Gastroesophageal sphincter (tissue), 4 donors: ENCODE results near the gene EXD3. TPM values are rescaled to one million over a fixed set of nuclear protein-coding genes. Genes with fewer than 3 reads are reported as not detected.
"Not testable (repeated sequence)": the region's sequence is repeated elsewhere in the genome, so short reads cannot be mapped to it uniquely, and the experiment has no call there.

ENCODE experiments used
- ATAC-seq: fragments of 150-250 bp; one replicate; pipeline ENCODE4 v1.9.1; 2016; ENCODE audit warnings: mild to moderate bottlenecking, moderate library complexity
- H3K27ac ChIP-seq, 4 donors: fragments of 200-600 bp; sonication (generic) in 3 of 4; 1 replicate in 3 of 4; 2 replicates in 1 of 4; pipeline ENCODE4 v1.5.1; 2016 to 2019
- H3K27me3 ChIP-seq: fragments of 200-600 bp; sonication (generic); one replicate; pipeline ENCODE4 v1.5.1; 2019
- H3K36me3 ChIP-seq, 2 donors: fragments of 200-600 bp; sonication (generic); one replicate each; pipeline ENCODE4 v1.5.1; 2019; ENCODE audit warnings: control low read depth in 1 of 2
- H3K4me1 ChIP-seq, 3 donors: fragments of 200-600 bp; sonication (generic); 1 replicate in 2 of 3; 2 replicates in 1 of 3; pipeline ENCODE4 v1.5.1; 2016 to 2019; ENCODE audit warnings: control low read depth in 2 of 3
- H3K4me3 ChIP-seq, 2 donors: fragments of 200-600 bp; sonication (generic); one replicate each; pipeline ENCODE4 v1.5.1; 2019; ENCODE audit warnings: mild to moderate bottlenecking in 1 of 2, moderate library complexity in 1 of 2
- H3K9me3 ChIP-seq, 3 donors: fragments of 200-600 bp; sonication (generic); one replicate each; pipeline ENCODE4 v1.5.1; 2017 to 2019; ENCODE audit warnings: control low read depth in 2 of 3
- CTCF ChIP-seq, 4 experiments: fragments of 200-600 bp in 2 of 4; fragments of 450-650 bp in 2 of 4; sonication (generic) in 1 of 4; IDR thresholded peaks; one replicate each; pipeline ENCODE4 v1.5.1; 2017 to 2019; ENCODE audit warnings: antibody characterized with exemption in 4 of 4, mild to moderate bottlenecking in 2 of 4, moderate library complexity in 2 of 4
- EP300 ChIP-seq: sonication (generic); formaldehyde crosslinking; IDR thresholded peaks from one replicate; pipeline ENCODE4 v1.6.1; 2017; ENCODE audit warnings: antibody characterized with exemption, mild to moderate bottlenecking
- POLR2A ChIP-seq, 2 donors: fragments of 450-650 bp; IDR thresholded peaks; one replicate each; pipeline ENCODE4 v1.6.1; 2017; ENCODE audit warnings: antibody characterized with exemption in 2 of 2, mild to moderate bottlenecking in 2 of 2, moderate library complexity in 1 of 2
- POLR2AphosphoS5 ChIP-seq: sonication (generic); formaldehyde crosslinking; IDR thresholded peaks from one replicate; pipeline ENCODE4 v1.6.1; 2017; ENCODE audit warnings: antibody characterized with exemption
- WGBS, 2 donors: methylation state at CpG; one replicate each; pipeline ENCODE4 v1.1.5; 2018; ENCODE audit warnings: low coverage in 1 of 2; 5-methylcytosine and 5-hydroxymethylcytosine counted together
- total RNA-seq, 4 donors: library from RNA; depleted of rRNA; stranded (reverse); fragments of >200 nt; gene quantifications; one replicate each; pipeline ENCODE4 v1.1.0, GENCODE V29; 2016

EXD3 gene
- total RNA-seq, 4 donors from 2014 or later = 3.7 to 29.7 (median 10.9) TPM

GRCh38 chr9:137265496-137266161 is 157.3 kb downstream of the EXD3 start:
- TF ChIP-seq POLR2A (IDR thresholded peaks at IDR 0.05) (no peak), POLR2AphosphoS5 (no peak), EP300 (no peak), CTCF (IDR thresholded peaks at IDR 0.05) (no peak)
- ATAC-seq = no peak
- no CpG with 5 or more reads among the region's 29 CpGs for WGBS, 2 donors

GRCh38 chr9:137264067-137264466 is 158.9 kb downstream of the EXD3 start:
- WGBS, 2 donors = 95% methylated on average over 8 of the region's 22 CpGs; no CpG with 5 or more reads in 1 of the 2 donors
- peaks cover 0 to 70% of the 10 kb centered on the region in 2 donors for H3K36me3 ChIP-seq
- no peak overlapping the region for H3K27ac ChIP-seq
- H3K9me3 ChIP-seq = no peaks in the 10 kb centered on the region
- no peaks in the 10 kb centered on the region for H3K27me3 ChIP-seq
- TF ChIP-seq CTCF (IDR thresholded peaks at IDR 0.05) (no peak), EP300 (no peak), POLR2A (IDR thresholded peaks at IDR 0.05) (no peak), POLR2AphosphoS5 (no peak)
- ATAC-seq = no peak
- H3K4me3 ChIP-seq = no peak overlapping the region
- peaks cover 0 to 26% (median 6%) of the 10 kb centered on the region in 3 donors for H3K4me1 ChIP-seq

More at GRCh38 chr9:137265496-137266161, 157.3 kb downstream of the EXD3 start:
- Histone ChIP-seq H3K4me1 (peaks cover 0 to 35% (median 12%) of the 10 kb centered on the region in 3 donors), H3K27ac (no peak overlapping the region), H3K36me3 (peaks cover 0 to 73% of the 10 kb centered on the region in 2 donors), H3K4me3 (no peak overlapping the region), H3K27me3 (no peaks in the 10 kb centered on the region), H3K9me3 (no peaks in the 10 kb centered on the region)

- TF ChIP-seq CTCF (IDR thresholded peaks at IDR 0.05) = no peak
- no peak for TF ChIP-seq POLR2AphosphoS5
- TF ChIP-seq POLR2A (IDR thresholded peaks at IDR 0.05) = no peak
- TF ChIP-seq EP300 = no peak
- Histone ChIP-seq H3K4me1 (peaks cover 0 to 20% (median 1%) of the 10 kb centered on the region in 3 donors), H3K27me3 (no peaks in the 10 kb centered on the region), H3K27ac (no peak overlapping the region), H3K4me3 (no peak overlapping the region), H3K9me3 (no peaks in the 10 kb centered on the region), H3K36me3 (peaks cover 0 to 70% of the 10 kb centered on the region in 2 donors)
- 81 to 83% methylated on average over 3 to 5 of the region's 10 CpGs for WGBS, 2 donors
- ATAC-seq = no peak
Measured at GRCh38 chr9:137263506-137263905, 159.5 kb downstream of the EXD3 start.

- H3K27me3 ChIP-seq = no peaks in the 10 kb centered on the region
- TF ChIP-seq EP300 (no peak), POLR2AphosphoS5 (no peak), POLR2A (IDR thresholded peaks at IDR 0.05) (no peak), CTCF (IDR thresholded peaks at IDR 0.05) (no peak)
- peaks cover 0 to 14% (median 0%) of the 10 kb centered on the region in 3 donors for H3K4me1 ChIP-seq
- peaks cover 0 to 73% of the 10 kb centered on the region in 2 donors for H3K36me3 ChIP-seq
- 84 to 85% methylated on average over 9 to 14 of the region's 24 CpGs for WGBS, 2 donors
- H3K4me3 ChIP-seq = no peak overlapping the region
- H3K27ac ChIP-seq = no peak overlapping the region
- no peaks in the 10 kb centered on the region for H3K9me3 ChIP-seq
- no peak for ATAC-seq
Measured at GRCh38 chr9:137262909-137263285, 160.1 kb downstream of the EXD3 start.

- 46 to 53% methylated on average over 6 to 11 of the region's 15 CpGs for WGBS, 2 donors
- H3K4me3 ChIP-seq, H3K9me3 ChIP-seq, H3K27me3 ChIP-seq, H3K27ac ChIP-seq, ATAC-seq: not testable (repeated sequence)
- Histone ChIP-seq H3K4me1 (peaks cover 0 to 10% (median 0%) of the 10 kb centered on the region in 3 donors), H3K36me3 (peaks cover 0 to 72% of the 10 kb centered on the region in 2 donors)
- TF ChIP-seq CTCF (IDR thresholded peaks at IDR 0.05) = peak in 2 of 4 experiments; percentile 36 to 59
Measured at GRCh38 chr9:137262173-137262908, 160.6 kb downstream of the EXD3 start.
